K562 (cell line): Measurements from ENCODE around the gene HOXC10. TPM values are rescaled to one million over a fixed set of nuclear protein-coding genes. Genes with fewer than 3 reads are reported as not detected.

Source experiments
- ATAC-seq: fragments of 200-7000 bp; cut with Tn5 transposase; 3 replicates; pipeline ENCODE4 v1.9.1; 2020; ENCODE audit warnings: moderate library complexity
- BruUV-seq: library from RNA; stranded (reverse); fragments of 400-500 nt; replicated peaks from 2 replicates; lab custom pipeline; 2021; lab: Mats Ljungman, UMichigan
- CTCF ChIA-PET: fragments of 300-600 bp; formaldehyde crosslinking; extraction: SDS; loops from one replicate; lab custom pipeline; 2021; ENCODE audit warnings: low intra/inter-chr PET ratio; lab: Yijun Ruan, JAX
- POLR2A ChIA-PET: fragments of 300-600, 350-650 bp; sonication (Branson Sonifier 250); formaldehyde crosslinking; extraction: SDS; loops from one replicate; lab custom pipeline; 2021; ENCODE audit warnings: antibody characterized with exemption, inconsistent platforms; lab: Yijun Ruan, JAX
- DNase-seq, 4 experiments: peaks; one replicate each; pipeline versions ENCODE4 v3.0.0 to v3.0.0-alpha.2; 2011 to 2018; ENCODE audit warnings: low spot score in 3 of 4, mixed read lengths in 3 of 4; ENCODE audit errors: extremely low read depth in 1 of 4
- FAIRE-seq: peaks from 2 replicates; lab custom pipeline; 2011; peaks lifted over from hg19 to GRCh38; lab: Jason Lieb, UNC
- H2AFZ ChIP-seq: 2 replicates; pipeline ENCODE4 v1.6.0; 2011; ENCODE audit warnings: low read depth, low read length, control low read depth, inconsistent platforms
- H3K27ac ChIP-seq: fragments of 200-600 bp; 3 replicates; pipeline ENCODE4 v1.8.0; 2011; ENCODE audit warnings: low read depth, mild to moderate bottlenecking, control low read depth, inconsistent platforms, low read length, moderate library complexity, mixed read lengths; ENCODE audit errors: extremely low read depth
- H3K27me3 ChIP-seq, 2 experiments: fragments of 300-600 bp in 1 of 2; 2 replicates in 1 of 2; 3 replicates in 1 of 2; pipeline versions ENCODE4 v1.6.0 to v1.8.0; 2011; ENCODE audit warnings: inconsistent platforms in 2 of 2, low read length in 2 of 2, mild to moderate bottlenecking in 1 of 2, mixed read lengths in 1 of 2, moderate library complexity in 1 of 2; ENCODE audit not compliant: control insufficient read depth in 2 of 2, insufficient read depth in 2 of 2
- H3K36me3 ChIP-seq: fragments of 300-600 bp; 3 replicates; pipeline ENCODE4 v1.8.0; 2011; ENCODE audit warnings: mild to moderate bottlenecking, low read length, inconsistent platforms; ENCODE audit not compliant: control insufficient read depth, insufficient read depth
- H3K4me1 ChIP-seq, 2 experiments: fragments of 200-600 bp in 1 of 2; replicated peaks in 1 of 2; 2 replicates in 1 of 2; 3 replicates in 1 of 2; pipeline versions ENCODE4 v1.5.1 to v1.8.0; 2011; ENCODE audit warnings: inconsistent platforms in 2 of 2, low read length in 2 of 2, mild to moderate bottlenecking in 1 of 2, mixed read lengths in 1 of 2, moderate library complexity in 1 of 2; ENCODE audit not compliant: control insufficient read depth in 2 of 2, insufficient read depth in 2 of 2
- H3K4me2 ChIP-seq: 2 replicates; pipeline ENCODE4 v1.6.1; 2011; ENCODE audit warnings: low read length, control low read depth, inconsistent platforms, mixed read lengths; ENCODE audit not compliant: insufficient read depth
- H3K4me3 ChIP-seq: fragments of 200-600 bp; sonication (generic), shearing (Covaris generic); 2 replicates; pipeline ENCODE4 v1.5.1; 2016; ENCODE audit warnings: control low read depth, inconsistent platforms
- H3K79me2 ChIP-seq: fragments of 200-600 bp; 3 replicates; pipeline ENCODE4 v1.8.0; 2011; ENCODE audit warnings: low read length, inconsistent platforms; ENCODE audit not compliant: control insufficient read depth, insufficient read depth
- H3K9ac ChIP-seq, 2 experiments: 2 replicates each; pipeline versions ENCODE4 v1.6.0 to v1.6.1; 2011; ENCODE audit warnings: low read depth in 2 of 2, low read length in 2 of 2, control low read depth in 1 of 2, inconsistent platforms in 1 of 2, mild to moderate bottlenecking in 1 of 2, mixed read lengths in 1 of 2; ENCODE audit not compliant: insufficient read depth in 1 of 2
- H3K9me1 ChIP-seq: one replicate; pipeline ENCODE4 v1.6.0; 2011; ENCODE audit warnings: inconsistent platforms, mild to moderate bottlenecking, low read length, moderate library complexity; ENCODE audit not compliant: control insufficient read depth, insufficient read depth
- H3K9me3 ChIP-seq: replicated peaks from 2 replicates; pipeline ENCODE4 v1.5.1; 2011; ENCODE audit warnings: low read depth, low read length, inconsistent platforms; ENCODE audit not compliant: control insufficient read depth, insufficient read depth
- H4K20me1 ChIP-seq: replicated peaks from 2 replicates; pipeline ENCODE4 v1.6.1; 2011; ENCODE audit warnings: low read length, inconsistent platforms, mixed read lengths; ENCODE audit not compliant: control insufficient read depth, insufficient read depth
- NR4A1 ChIP-seq, 2 experiments: fragments of 250-450 bp in 1 of 2; fragments of 450-650 bp in 1 of 2; sonication (Bioruptor Pico) in 1 of 2; IDR thresholded peaks; 2 replicates each; pipeline versions ENCODE4 v1.4.0 to v1.6.1; 2016 to 2020; ENCODE audit warnings: mild to moderate bottlenecking in 2 of 2, missing compliant biosample characterization in 1 of 2, missing genetic modification characterization in 1 of 2, moderate library complexity in 1 of 2
- ZFP1 ChIP-seq: fragments of 450-650 bp; formaldehyde crosslinking; IDR thresholded peaks from 2 replicates; pipeline ENCODE4 v1.4.0; 2020; ENCODE audit warnings: mild to moderate bottlenecking, mixed read lengths
- ZNF512 ChIP-seq: IDR thresholded peaks from 2 replicates; pipeline ENCODE4 v1.6.1; 2016; ENCODE audit warnings: missing genetic modification characterization, missing compliant biosample characterization
- WGBS: fragments of 100-300 bp; shearing (Covaris generic); methylation state at CpG from one replicate; pipeline ENCODE4 v1.1.6; 2016; ENCODE audit warnings: low coverage, mixed read lengths; ENCODE audit not compliant: insufficient coverage; ENCODE audit errors: missing lambda C conversion rate; 5-methylcytosine and 5-hydroxymethylcytosine counted together
- in situ Hi-C: fragments of 300-500 bp; cut with MboI; formaldehyde crosslinking; loops from 4 replicates; pipeline ENCODE4 v1.15.0; 2018; ENCODE audit warnings: inconsistent platforms, mixed read lengths
- intact Hi-C: fragments of 100-400 bp; cut with micrococcal nuclease; formaldehyde crosslinking; loops from 2 replicates; pipeline ENCODE4 v1.14.2; 2022
- polyA plus RNA-seq, 8 experiments: library from polyadenylated mRNA; depleted of rRNA in 4 of 8; stranded (reverse) in 5 of 8; unstranded in 3 of 8; fragments of >200 nt; fragmentation: Nextera tagmentation in 2 of 8; fragmentation: Illumina TruSeq in 1 of 8; extraction: Ambion mirVana in 2 of 8; extraction: Trizol in 1 of 8; gene quantifications; 2 replicates each; pipeline versions ENCODE4 v1.2.1 to v1.2.3, GENCODE V29; 2011 to 2014; ENCODE audit warnings: inconsistent platforms in 1 of 8, missing spikeins in 1 of 8
- total RNA-seq, 7 experiments: library from RNA; depleted of rRNA in 6 of 7; stranded (reverse); fragments of >200 nt in 6 of 7; fragmentation: Illumina TruSeq in 2 of 7; extraction: Trizol in 2 of 7; gene quantifications; 2 replicates each; pipeline versions ENCODE4 v1.2.1 to v1.2.3, GENCODE V29; 2011 to 2021; ENCODE audit warnings: low replicate concordance in 1 of 7

HOXC10 gene
- total and polyA plus RNA-seq, 9 of the 15 experiments (the other 6 are each of a cell fraction or from before 2014, with no cell fraction given), result 0.13 to 0.77 (median 0.35) TPM; not detected in 2

- CTCF ChIA-PET, result interaction anchor here (0.6 kb wide), 1 partner anchor 699 kb away, joined by 3 read pairs; no protein-coding TSS in a partner anchor
- 54% methylated on average over 23 of the region's 23 CpGs for WGBS
Measured at GRCh38 chr12:53937596-53938325, 47.2 kb upstream of the HOXC10 start.

More at GRCh38 chr12:53937596-53938325, 47.2 kb upstream of the HOXC10 start:
- peaks cover 0 to 24% of the 10 kb centered on the region in 2 experiments; a peak in 2 of 5 replicates for H3K4me1 ChIP-seq
- no peak overlapping the region for H3K4me3 ChIP-seq
- DNase-seq (no peak), ATAC-seq (no peak), FAIRE-seq (no peak)
- H3K4me2 ChIP-seq, result no peak overlapping the region
- POLR2A ChIA-PET, result interaction anchor here (0.5 to 1.1 kb wide), 3 partner anchors 11 to 417 kb away, joined by 3 to 6 read pairs (median 5); partner anchors contain the start of gene HOXC12
- no peak overlapping the region for H3K27ac ChIP-seq
- no peaks in the 10 kb centered on the region for H3K9me1 ChIP-seq
- peaks cover 29 to 63% of the 10 kb centered on the region in 2 experiments for H3K27me3 ChIP-seq
- intact Hi-C loops, result no loop called here
- no peak overlapping the region for H2AFZ ChIP-seq
- H3K9ac ChIP-seq, result no peak overlapping the region
- H4K20me1 ChIP-seq, result no peaks in the 10 kb centered on the region
- no peaks in the 10 kb centered on the region for H3K9me3 ChIP-seq
- TF ChIP-seq ZNF512 (peak; percentile 34; the same call in 1 of the 2 replicates), ZFP1 (no peak), NR4A1 (CRISPR knock-in tag; IDR thresholded peaks at IDR 0.05) (no peak), NR4A1 (tag; IDR thresholded peaks at IDR 0.05) (no peak)
- BruUV-seq, result no TSS peak
- in situ Hi-C loops, result no loop called here
- H3K36me3 ChIP-seq, result no peaks in the 10 kb centered on the region
- no peaks in the 10 kb centered on the region for H3K79me2 ChIP-seq
